Bronchial epithelial cell (primary cell): ENCODE measurements around the gene KLC1. TPM values are rescaled to one million over a fixed set of nuclear protein-coding genes. Genes with fewer than 3 reads are reported as not detected.

ENCODE experiments used
- DNase-seq: peaks from one replicate; pipeline ENCODE4 v3.0.0-alpha.2; 2010; ENCODE audit warnings: low read depth
- FAIRE-seq: peaks from 2 replicates; lab custom pipeline; 2011; peaks lifted over from hg19 to GRCh38; lab: Jason Lieb, UNC
- H3K27me3 ChIP-seq: 2 replicates; pipeline ENCODE4 v1.5.1; 2011; ENCODE audit warnings: low read length; ENCODE audit not compliant: control insufficient read depth, insufficient read depth
- H3K36me3 ChIP-seq: 2 replicates; pipeline ENCODE4 v1.5.1; 2011; ENCODE audit warnings: low read length; ENCODE audit not compliant: control insufficient read depth, insufficient read depth
- H3K4me3 ChIP-seq: 2 replicates; pipeline ENCODE4 v1.5.1; 2011; ENCODE audit warnings: mild to moderate bottlenecking, low read depth, low read length, control low read depth
- total RNA-seq: library from RNA; depleted of rRNA; stranded (reverse); fragments of >200 nt; gene quantifications from 2 replicates; pipeline ENCODE4 v1.2.1, GENCODE V29; 2014
- TF ChIP-seq, protein P1 (sequence below): IDR thresholded peaks from 2 replicates; pipeline ENCODE4 v1.5.1; 2011; ENCODE audit warnings: mild to moderate bottlenecking, moderate library complexity, low read length, control low read depth, inconsistent platforms; ENCODE audit not compliant: insufficient read depth, severe bottlenecking

KLC1 gene
- total RNA-seq, 1 donor from 2014 or later = 249 TPM

DNA sequence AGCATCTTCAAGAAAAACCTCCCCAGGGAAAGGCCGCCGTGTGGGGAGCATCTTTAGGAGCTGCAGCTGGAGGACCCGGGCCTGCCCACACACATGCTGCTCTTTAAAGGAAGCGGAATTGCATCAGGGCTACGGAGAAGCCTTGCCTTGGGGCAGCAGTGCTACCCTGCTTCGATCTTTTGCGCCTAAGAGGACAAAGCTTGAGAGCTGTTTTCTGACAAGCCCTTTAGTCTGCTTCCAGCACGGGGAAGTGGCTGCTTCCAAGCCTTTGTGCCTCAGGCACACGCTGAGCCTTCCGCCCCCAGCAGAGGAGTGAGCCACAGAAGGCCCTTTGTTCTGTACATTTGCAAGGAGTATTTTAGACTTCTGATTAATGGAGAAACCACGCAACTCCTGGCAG lies 34.7 kb upstream of the KLC1 start:
- FAIRE-seq (no peak), DNase-seq (peak; percentile 34)
- peaks cover 5% of the 10 kb centered on the region for H3K36me3 ChIP-seq
- TF ChIP-seq, protein P1, sequence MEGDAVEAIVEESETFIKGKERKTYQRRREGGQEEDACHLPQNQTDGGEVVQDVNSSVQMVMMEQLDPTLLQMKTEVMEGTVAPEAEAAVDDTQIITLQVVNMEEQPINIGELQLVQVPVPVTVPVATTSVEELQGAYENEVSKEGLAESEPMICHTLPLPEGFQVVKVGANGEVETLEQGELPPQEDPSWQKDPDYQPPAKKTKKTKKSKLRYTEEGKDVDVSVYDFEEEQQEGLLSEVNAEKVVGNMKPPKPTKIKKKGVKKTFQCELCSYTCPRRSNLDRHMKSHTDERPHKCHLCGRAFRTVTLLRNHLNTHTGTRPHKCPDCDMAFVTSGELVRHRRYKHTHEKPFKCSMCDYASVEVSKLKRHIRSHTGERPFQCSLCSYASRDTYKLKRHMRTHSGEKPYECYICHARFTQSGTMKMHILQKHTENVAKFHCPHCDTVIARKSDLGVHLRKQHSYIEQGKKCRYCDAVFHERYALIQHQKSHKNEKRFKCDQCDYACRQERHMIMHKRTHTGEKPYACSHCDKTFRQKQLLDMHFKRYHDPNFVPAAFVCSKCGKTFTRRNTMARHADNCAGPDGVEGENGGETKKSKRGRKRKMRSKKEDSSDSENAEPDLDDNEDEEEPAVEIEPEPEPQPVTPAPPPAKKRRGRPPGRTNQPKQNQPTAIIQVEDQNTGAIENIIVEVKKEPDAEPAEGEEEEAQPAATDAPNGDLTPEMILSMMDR = no peak
- H3K4me3 ChIP-seq = no peak overlapping the region
- no peaks in the 10 kb centered on the region for H3K27me3 ChIP-seq

- H3K36me3 ChIP-seq = peaks cover 2% of the 10 kb centered on the region
- peak; percentile 85 for DNase-seq
- FAIRE-seq = peak; percentile 28
- TF ChIP-seq, protein P1 = no peak
- H3K4me3 ChIP-seq = no peak overlapping the region
- H3K27me3 ChIP-seq = no peaks in the 10 kb centered on the region
These were observed 31.2 kb upstream of the KLC1 start for GRCh38 chr14:103597623-103598377.

- DNase-seq = no peak
- FAIRE-seq = no peak
- Histone ChIP-seq H3K27me3 (no peaks in the 10 kb centered on the region), H3K4me3 (no peak overlapping the region), H3K36me3 (peaks cover 2% of the 10 kb centered on the region)
- TF ChIP-seq, protein P1 = no peak
These were observed 28.5 kb upstream of the KLC1 start for GRCh38 chr14:103600503-103600902.

GRCh38 chr14:103604620-103605019 lies 24.4 kb upstream of the KLC1 start:
- TF ChIP-seq, protein P1 = no peak
- Histone ChIP-seq H3K4me3 (no peak overlapping the region), H3K36me3 (no peaks in the 10 kb centered on the region), H3K27me3 (no peaks in the 10 kb centered on the region)
- FAIRE-seq (no peak), DNase-seq (no peak)

GRCh38 chr14:103606963-103607668 lies 21.9 kb upstream of the KLC1 start:
- no peaks in the 10 kb centered on the region for H3K36me3 ChIP-seq
- no peak overlapping the region for H3K4me3 ChIP-seq
- FAIRE-seq (no peak), DNase-seq (peak; percentile 10)
- H3K27me3 ChIP-seq = no peaks in the 10 kb centered on the region
- TF ChIP-seq, protein P1 = no peak
